IMR-90 (cell line): ENCODE measurements around the gene SV2A. TPM values are rescaled to one million over a fixed set of nuclear protein-coding genes. Genes with fewer than 3 reads are reported as not detected.

Experiments
- ATAC-seq: fragments of 200-7000 bp; cut with Tn5 transposase; 2 replicates; pipeline ENCODE4 v1.9.1; 2020; ENCODE audit warnings: low read depth, mild to moderate bottlenecking, moderate library complexity
- BruUV-seq: library from RNA; stranded (reverse); fragments of 400-500 nt; replicated peaks from 2 replicates; lab custom pipeline; 2021; lab: Mats Ljungman, UMichigan
- CTCF ChIA-PET: fragments of 300-600 bp; formaldehyde crosslinking; extraction: SDS; loops from one replicate; lab custom pipeline; 2021; ENCODE audit warnings: antibody characterized with exemption; lab: Yijun Ruan, JAX
- POLR2A ChIA-PET: fragments of 300-600 bp; sonication (Branson Sonifier 250); formaldehyde crosslinking; loops from one replicate; lab custom pipeline; 2022; ENCODE audit warnings: antibody characterized with exemption; ENCODE audit not compliant: unreplicated experiment; lab: Charles Lee
- DNase-seq: peaks from one replicate; pipeline ENCODE4 v3.0.0; 2013
- H2AFZ ChIP-seq: replicated peaks from 2 replicates; pipeline ENCODE3; 2013; ENCODE audit warnings: low read length, mild to moderate bottlenecking; ENCODE audit not compliant: poor library complexity
- H2AK5ac ChIP-seq: 2 replicates; pipeline ENCODE4 v1.6.1; 2013; ENCODE audit warnings: low read depth, low read length, inconsistent platforms
- H2AK9ac ChIP-seq: replicated peaks from 2 replicates; pipeline ENCODE3; 2013; ENCODE audit warnings: mild to moderate bottlenecking, low read depth, low read length, moderate library complexity; ENCODE audit not compliant: poor library complexity
- H2BK120ac ChIP-seq: 2 replicates; pipeline ENCODE4 v1.6.1; 2013; ENCODE audit warnings: low read depth, low read length, inconsistent platforms
- H2BK15ac ChIP-seq: 3 replicates; pipeline ENCODE4 v1.6.1; 2013; ENCODE audit warnings: low read depth, low read length, inconsistent platforms
- H2BK20ac ChIP-seq: 2 replicates; pipeline ENCODE4 v1.6.1; 2013; ENCODE audit warnings: low read depth, mild to moderate bottlenecking, inconsistent platforms, low read length, moderate library complexity
- H2BK5ac ChIP-seq: 2 replicates; pipeline ENCODE4 v1.6.1; 2013; ENCODE audit warnings: mild to moderate bottlenecking, low read depth, low read length, inconsistent platforms; ENCODE audit not compliant: poor library complexity, severe bottlenecking
- H3K14ac ChIP-seq: replicated peaks from 2 replicates; pipeline ENCODE4 v1.6.1; 2013; ENCODE audit warnings: low read depth, low read length, inconsistent platforms
- H3K18ac ChIP-seq: 2 replicates; pipeline ENCODE4 v1.6.1; 2013; ENCODE audit warnings: low read depth, low read length, control low read depth
- H3K23ac ChIP-seq: 2 replicates; pipeline ENCODE4 v1.6.1; 2013; ENCODE audit warnings: low read depth, low read length, inconsistent platforms
- H3K27ac ChIP-seq: 2 replicates; pipeline ENCODE4 v1.5.1; 2013; ENCODE audit warnings: mild to moderate bottlenecking, control low read depth, low read length; ENCODE audit not compliant: insufficient read depth
- H3K27me3 ChIP-seq: 2 replicates; pipeline ENCODE4 v1.6.1; 2013; ENCODE audit warnings: low read length; ENCODE audit not compliant: control insufficient read depth, insufficient read depth
- H3K36me3 ChIP-seq: 2 replicates; pipeline ENCODE4 v1.6.1; 2013; ENCODE audit warnings: low read length, mixed read lengths; ENCODE audit not compliant: control insufficient read depth, insufficient read depth
- H3K4ac ChIP-seq: 2 replicates; pipeline ENCODE4 v1.6.1; 2013; ENCODE audit warnings: low read depth, low read length, inconsistent platforms
- H3K4me1 ChIP-seq: 2 replicates; pipeline ENCODE4 v1.6.1; 2013; ENCODE audit warnings: low read length, mixed read lengths; ENCODE audit not compliant: control insufficient read depth, insufficient read depth
- H3K4me2 ChIP-seq: 2 replicates; pipeline ENCODE4 v1.6.1; 2013; ENCODE audit warnings: low read depth, mild to moderate bottlenecking, control low read depth, low read length, moderate library complexity
- H3K4me3 ChIP-seq: 2 replicates; pipeline ENCODE4 v1.5.1; 2013; ENCODE audit warnings: low read depth, mild to moderate bottlenecking, control low read depth, low read length, moderate library complexity; ENCODE audit not compliant: insufficient read depth
- H3K56ac ChIP-seq: 2 replicates; pipeline ENCODE4 v1.6.1; 2013; ENCODE audit warnings: low read length, inconsistent platforms; ENCODE audit not compliant: insufficient read depth; ENCODE audit errors: extremely low read depth
- H3K79me1 ChIP-seq, 2 experiments: 2 replicates each; pipeline ENCODE4 v1.6.1; 2013; ENCODE audit warnings: low read length in 2 of 2, inconsistent platforms in 1 of 2, low read depth in 1 of 2
- H3K9ac ChIP-seq: 2 replicates; pipeline ENCODE4 v1.6.1; 2013; ENCODE audit warnings: low read depth, low read length, control low read depth
- H3K9me1 ChIP-seq: 2 replicates; pipeline ENCODE4 v1.6.1; 2013; ENCODE audit warnings: low read length, inconsistent platforms; ENCODE audit not compliant: insufficient read depth
- H3K9me3 ChIP-seq: 2 replicates; pipeline ENCODE4 v1.6.1; 2013; ENCODE audit warnings: low read length; ENCODE audit not compliant: control insufficient read depth, insufficient read depth
- H4K20me1 ChIP-seq: 2 replicates; pipeline ENCODE4 v1.6.1; 2013; ENCODE audit warnings: low read length, inconsistent platforms; ENCODE audit not compliant: insufficient read depth
- H4K5ac ChIP-seq: 2 replicates; pipeline ENCODE4 v1.6.1; 2013; ENCODE audit warnings: mild to moderate bottlenecking, low read depth, low read length, control low read depth
- H4K8ac ChIP-seq, 2 experiments: 2 replicates each; pipeline ENCODE4 v1.6.1; 2013; ENCODE audit warnings: low read depth in 2 of 2, low read length in 2 of 2, control low read depth in 1 of 2, inconsistent platforms in 1 of 2
- H4K91ac ChIP-seq: 2 replicates; pipeline ENCODE4 v1.6.1; 2013; ENCODE audit warnings: low read depth, low read length, inconsistent platforms; ENCODE audit not compliant: insufficient read depth
- CEBPB ChIP-seq: IDR thresholded peaks from 2 replicates; pipeline ENCODE4 v1.6.1; 2012; ENCODE audit warnings: low read depth, low read length, improper control_type of control experiment
- CHD1 ChIP-seq: IDR thresholded peaks from 2 replicates; pipeline ENCODE4 v1.6.1; 2012; ENCODE audit warnings: low read depth, low read length, improper control_type of control experiment
- CTCF ChIP-seq: conservative IDR thresholded peaks from 2 replicates; pipeline ENCODE4 v1.5.1; 2012; ENCODE audit warnings: mild to moderate bottlenecking, low read depth, low read length, improper control_type of control experiment
- ELK1 ChIP-seq: fragments of 150-350 bp; IDR thresholded peaks from 2 replicates; pipeline ENCODE4 v1.6.1; 2016; ENCODE audit warnings: low read depth, mild to moderate bottlenecking, low read length, moderate library complexity, borderline replicate concordance
- FOS ChIP-seq: fragments of 150-350 bp; IDR thresholded peaks from 2 replicates; pipeline ENCODE4 v1.6.1; 2016; ENCODE audit warnings: low read depth, low read length
- MAFK ChIP-seq: IDR thresholded peaks from 2 replicates; pipeline ENCODE4 v1.6.1; 2012; ENCODE audit warnings: low read depth, low read length, improper control_type of control experiment
- MAZ ChIP-seq: IDR thresholded peaks from 2 replicates; pipeline ENCODE4 v1.6.1; 2012; ENCODE audit warnings: low read depth, mild to moderate bottlenecking, low read length, improper control_type of control experiment, moderate library complexity, borderline replicate concordance
- MXI1 ChIP-seq: IDR thresholded peaks from 2 replicates; pipeline ENCODE4 v1.6.1; 2012; ENCODE audit warnings: low read depth, mild to moderate bottlenecking, low read length, moderate library complexity, borderline replicate concordance
- POLR2A ChIP-seq: IDR thresholded peaks from 2 replicates; pipeline ENCODE4 v1.6.1; 2012; ENCODE audit warnings: mild to moderate bottlenecking, low read depth, low read length
- RAD21 ChIP-seq: IDR thresholded peaks from 2 replicates; pipeline ENCODE4 v1.6.1; 2012; ENCODE audit warnings: low read length, improper control_type of control experiment
- RCOR1 ChIP-seq: IDR thresholded peaks from 2 replicates; pipeline ENCODE4 v1.6.1; 2012; ENCODE audit warnings: mild to moderate bottlenecking, low read length, improper control_type of control experiment; ENCODE audit not compliant: insufficient replicate concordance
- RFX5 ChIP-seq: IDR thresholded peaks from 2 replicates; pipeline ENCODE4 v1.8.0; 2012; ENCODE audit warnings: low read depth, mild to moderate bottlenecking, low read length, moderate library complexity
- USF2 ChIP-seq: fragments of 150-350 bp; IDR thresholded peaks from 2 replicates; pipeline ENCODE4 v1.6.1; 2017; ENCODE audit warnings: mild to moderate bottlenecking, antibody characterized with exemption, low read length, low read depth
- WGBS, 2 experiments: methylation state at CpG; one replicate each; pipeline versions ENCODE4 v1.1.5 to v1.1.7; 2013; ENCODE audit warnings: missing lambda C conversion rate in 2 of 2; ENCODE audit not compliant: insufficient read length in 1 of 2; ENCODE audit errors: extremely low coverage in 2 of 2; 5-methylcytosine and 5-hydroxymethylcytosine counted together
- dilution Hi-C: fragments of 300-500 bp; cut with HindIII; formaldehyde crosslinking; loops from one replicate; pipeline ENCODE4 v1.14.3; 2018; ENCODE audit warnings: low sequenced_read_pairs; ENCODE audit not compliant: unreplicated experiment
- in situ Hi-C: fragments of 300-500 bp; cut with MboI; formaldehyde crosslinking; loops from 3 replicates; pipeline ENCODE4 v1.14.3; 2019; ENCODE audit warnings: low sequenced_read_pairs, inconsistent platforms, mixed read lengths
- intact Hi-C: fragments of 100-400 bp; cut with micrococcal nuclease; formaldehyde crosslinking; loops from 2 replicates; pipeline ENCODE4 v1.10.0; 2022
- polyA plus RNA-seq, 3 experiments: library from polyadenylated mRNA; depleted of rRNA; stranded (reverse); fragments of >200 nt; gene quantifications; 2 replicates each; pipeline ENCODE4 v1.2.3, GENCODE V29; 2012; ENCODE audit warnings: low replicate concordance in 1 of 3
- total RNA-seq: library from RNA; depleted of rRNA; stranded (reverse); fragments of >200 nt; gene quantifications from 2 replicates; pipeline ENCODE4 v1.2.3, GENCODE V29; 2012

The SV2A gene
- total and polyA plus RNA-seq, 2 of the 4 experiments (the other 2 are of a cell fraction): 15.4 to 19.6 TPM

- Histone ChIP-seq H4K20me1 (peaks cover 15% of the 10 kb centered on the region), H4K8ac (peak overlapping the region; percentile 10 to 17; a peak in 3 of 4 replicates), H2BK20ac (0 out of 2 replicates have a peak overlapping the region, but pooled peaks have one; percentile 9), H3K18ac (no peak overlapping the region; the same call in 1 of the 2 replicates), H2BK120ac (0 out of 2 replicates have a peak overlapping the region, but pooled peaks have one; percentile 1), H2BK5ac (peak overlapping the region; percentile 25), H3K36me3 (no peaks in the 10 kb centered on the region), H3K27me3 (no peaks in the 10 kb centered on the region), H3K9me1 (no peaks in the 10 kb centered on the region), H2AK5ac (0 out of 2 replicates have a peak overlapping the region, but pooled peaks have one; percentile 33), H3K4ac (peak overlapping the region; percentile 9), H3K4me3 (peak overlapping the region; percentile 47), H4K5ac (no peak overlapping the region), H2BK15ac (no peak overlapping the region), H3K9ac (peak overlapping the region; percentile 64), H3K4me1 (peaks cover 3% of the 10 kb centered on the region; the same call in 1 of the 2 replicates), H3K9me3 (no peaks in the 10 kb centered on the region), H3K56ac (peak overlapping the region; percentile 71), H2AK9ac (peak overlapping the region; percentile 0), H3K23ac (peak overlapping the region; percentile 8), H3K14ac (peak overlapping the region; percentile 54), H3K4me2 (peak overlapping the region; percentile 97), H3K79me1 (peaks cover 3 to 19% of the 10 kb centered on the region in 2 experiments), H2AFZ (peak overlapping the region; percentile 54), H3K27ac (peak overlapping the region; percentile 65), H4K91ac (peak overlapping the region; percentile 5)
- in situ Hi-C loops (no loop called here), dilution Hi-C loops (no loop called here), intact Hi-C loops (no loop called here)
- peak; percentile 30 for DNase-seq
- no CpG with 5 or more reads among the region's 9 CpGs for WGBS, 2 experiments
- ATAC-seq: no peak
- ChIA-PET CTCF (interaction anchor here (0.5 kb wide), 1 partner anchor 180 kb away, joined by 3 read pairs; no protein-coding TSS in a partner anchor), POLR2A (no interaction called here)
- BruUV-seq: no TSS peak
- TF ChIP-seq CHD1 (no peak), USF2 (no peak), POLR2A (no peak), ELK1 (no peak), MXI1 (no peak), FOS (no peak), RAD21 (no peak), CEBPB (no peak), MAZ (no peak), RFX5 (no peak), RCOR1 (no peak), MAFK (no peak), CTCF (no peak)
These were observed 33.0 kb downstream of the SV2A start for GRCh38 chr1:149884433-149885338.
